H9 (cell line): ENCODE data around the gene FCRL5. TPM values are rescaled to one million over a fixed set of nuclear protein-coding genes. Genes with fewer than 3 reads are reported as not detected.

Experiments used
- DNase-seq: peaks from one replicate; pipeline ENCODE4 v3.0.0-alpha.2; 2017
- H2AFZ ChIP-seq: one replicate; pipeline ENCODE4 v1.6.1; 2013; ENCODE audit warnings: mild to moderate bottlenecking, low read length, control low read depth, moderate library complexity
- H2AK5ac ChIP-seq: 2 replicates; pipeline ENCODE4 v1.6.1; 2013; ENCODE audit warnings: low read length, control low read depth, mixed read lengths; ENCODE audit not compliant: insufficient read length
- H2BK120ac ChIP-seq: one replicate; pipeline ENCODE4 v1.6.1; 2013; ENCODE audit warnings: low read depth, mild to moderate bottlenecking, low read length, control low read depth, inconsistent platforms; ENCODE audit not compliant: poor library complexity, severe bottlenecking
- H2BK12ac ChIP-seq: 2 replicates; pipeline ENCODE4 v1.6.1; 2013; ENCODE audit warnings: low read length, control low read depth, mixed read lengths, low read depth; ENCODE audit not compliant: insufficient read length
- H2BK15ac ChIP-seq: 2 replicates; pipeline ENCODE4 v1.6.1; 2013; ENCODE audit warnings: low read depth, low read length, control low read depth
- H2BK20ac ChIP-seq: one replicate; pipeline ENCODE4 v1.6.1; 2013; ENCODE audit warnings: low read depth, mild to moderate bottlenecking, low read length, control low read depth, inconsistent platforms; ENCODE audit not compliant: poor library complexity, severe bottlenecking
- H2BK5ac ChIP-seq: 2 replicates; pipeline ENCODE4 v1.6.1; 2013; ENCODE audit warnings: low read length, control low read depth, mixed read lengths; ENCODE audit not compliant: insufficient read length
- H3K14ac ChIP-seq: 2 replicates; pipeline ENCODE4 v1.6.1; 2013; ENCODE audit warnings: low read length, control low read depth; ENCODE audit not compliant: insufficient read depth
- H3K18ac ChIP-seq: 2 replicates; pipeline ENCODE4 v1.6.1; 2013; ENCODE audit warnings: low read depth, mild to moderate bottlenecking, mixed read lengths, low read length, control low read depth; ENCODE audit not compliant: insufficient read length
- H3K23ac ChIP-seq: 2 replicates; pipeline ENCODE4 v1.6.1; 2013; ENCODE audit warnings: low read length, control low read depth, mixed read lengths, low read depth; ENCODE audit not compliant: insufficient read length
- H3K23me2 ChIP-seq: 2 replicates; pipeline ENCODE4 v1.6.1; 2013; ENCODE audit warnings: low read depth, mild to moderate bottlenecking, mixed read lengths, low read length, control low read depth; ENCODE audit not compliant: insufficient read length, poor library complexity, severe bottlenecking
- H3K27ac ChIP-seq: 2 replicates; pipeline ENCODE4 v1.5.1; 2013; ENCODE audit warnings: low read length, control low read depth, mixed read lengths, low read depth; ENCODE audit not compliant: insufficient read length
- H3K27me3 ChIP-seq: 2 replicates; pipeline ENCODE4 v1.6.1; 2013; ENCODE audit warnings: low read length, control low read depth, inconsistent platforms; ENCODE audit not compliant: insufficient read depth
- H3K4ac ChIP-seq: 2 replicates; pipeline ENCODE4 v1.6.1; 2013; ENCODE audit warnings: low read depth, mild to moderate bottlenecking, control low read depth, inconsistent platforms, low read length, moderate library complexity
- H3K4me1 ChIP-seq: 2 replicates; pipeline ENCODE4 v1.6.1; 2013; ENCODE audit warnings: low read length, control low read depth, inconsistent platforms; ENCODE audit not compliant: insufficient read depth
- H3K4me2 ChIP-seq: 2 replicates; pipeline ENCODE4 v1.6.1; 2013; ENCODE audit warnings: low read length, control low read depth, mixed read lengths; ENCODE audit not compliant: insufficient read length, insufficient read depth
- H3K56ac ChIP-seq: 2 replicates; pipeline ENCODE4 v1.6.1; 2013; ENCODE audit warnings: low read depth, mild to moderate bottlenecking, mixed read lengths, low read length, control low read depth; ENCODE audit not compliant: insufficient read length
- H3K79me1 ChIP-seq: 2 replicates; pipeline ENCODE4 v1.6.1; 2013; ENCODE audit warnings: low read depth, mild to moderate bottlenecking, moderate library complexity, low read length, control low read depth, inconsistent platforms; ENCODE audit not compliant: insufficient read depth, poor library complexity, severe bottlenecking
- H3K79me2 ChIP-seq: 2 replicates; pipeline ENCODE4 v1.6.1; 2013; ENCODE audit warnings: low read length, control low read depth, inconsistent platforms; ENCODE audit not compliant: insufficient read depth
- H3K9ac ChIP-seq: 2 replicates; pipeline ENCODE4 v1.6.1; 2013; ENCODE audit warnings: low read length, control low read depth, mixed read lengths; ENCODE audit not compliant: insufficient read length; ENCODE audit errors: extremely low read depth
- H3K9me3 ChIP-seq: one replicate; pipeline ENCODE4 v1.6.1; 2013; ENCODE audit warnings: low read depth, low read length, inconsistent platforms; ENCODE audit not compliant: control insufficient read depth
- H3T11ph ChIP-seq: one replicate; pipeline ENCODE4 v1.6.1; 2013; ENCODE audit warnings: mild to moderate bottlenecking, low read length, control low read depth, inconsistent platforms
- H4K20me1 ChIP-seq: one replicate; pipeline ENCODE4 v1.6.1; 2013; ENCODE audit not compliant: control insufficient read depth, insufficient read length, insufficient read depth
- H4K5ac ChIP-seq: 2 replicates; pipeline ENCODE4 v1.6.1; 2013; ENCODE audit warnings: low read depth, mild to moderate bottlenecking, mixed read lengths, low read length, control low read depth; ENCODE audit not compliant: insufficient read length
- H4K8ac ChIP-seq: replicated peaks from 2 replicates; pipeline ENCODE4 v1.6.1; 2013; ENCODE audit warnings: low read length, control low read depth, mixed read lengths, low read depth; ENCODE audit not compliant: insufficient read length
- H4K91ac ChIP-seq: 2 replicates; pipeline ENCODE4 v1.6.1; 2013; ENCODE audit warnings: low read depth, mild to moderate bottlenecking, moderate library complexity, mixed read lengths, low read length, control low read depth; ENCODE audit not compliant: insufficient read length
- H3K27ac Mint-ChIP-seq, 3 experiments: 2 replicates in 2 of 3; 3 replicates in 1 of 3; pipeline ENCODE4 v1.8.0; 2020 to 2021; ENCODE audit warnings: mixed read lengths in 3 of 3, mild to moderate bottlenecking in 1 of 3, moderate library complexity in 1 of 3
- H3K27me3 Mint-ChIP-seq: 2 replicates; pipeline ENCODE4 v1.8.0; 2021; ENCODE audit warnings: low read depth, mild to moderate bottlenecking, moderate library complexity, mixed read lengths
- H3K36me3 Mint-ChIP-seq, 3 experiments: 2 replicates in 2 of 3; 3 replicates in 1 of 3; pipeline ENCODE4 v1.8.0; 2020 to 2021; ENCODE audit warnings: low read depth in 3 of 3, mixed read lengths in 3 of 3; ENCODE audit not compliant: insufficient read depth in 1 of 3
- H3K4me1 Mint-ChIP-seq, 2 experiments: 2 replicates each; pipeline ENCODE4 v1.8.0; 2020; ENCODE audit warnings: mixed read lengths in 2 of 2
- H3K4me3 Mint-ChIP-seq, 2 experiments: 2 replicates in 1 of 2; 3 replicates in 1 of 2; pipeline ENCODE4 v1.8.0; 2020 to 2021; ENCODE audit warnings: mild to moderate bottlenecking in 2 of 2, mixed read lengths in 2 of 2, moderate library complexity in 1 of 2
- H3K9me3 Mint-ChIP-seq, 2 experiments: 2 replicates in 1 of 2; 3 replicates in 1 of 2; pipeline ENCODE4 v1.8.0; 2020; ENCODE audit warnings: mild to moderate bottlenecking in 2 of 2, mixed read lengths in 2 of 2, moderate library complexity in 1 of 2
- WGBS: extraction: QIAGEN DNeasy Blood & Tissue Kit; methylation state at CpG from one replicate; pipeline ENCODE4 v1.1.7; 2013; ENCODE audit warnings: missing lambda C conversion rate, low lambda C conversion rate, mixed read lengths; ENCODE audit not compliant: insufficient read length; ENCODE audit errors: extremely low coverage; 5-methylcytosine and 5-hydroxymethylcytosine counted together
- total RNA-seq: library from RNA; stranded (reverse); gene quantifications from 2 replicates; pipeline ENCODE4 v1.2.1, GENCODE V29; 2021
- TF ChIP-seq, protein P1 (sequence below): fragments of 200-600 bp; sonication (generic); conservative IDR thresholded peaks from 3 replicates; pipeline ENCODE4 v1.8.0; 2021; ENCODE audit warnings: antibody characterized with exemption, mild to moderate bottlenecking

FCRL5 gene
- total RNA-seq, 1 experiment from 2014 or later = 0.98 TPM

GRCh38 chr1:157483635-157484034, 68.7 kb downstream of the FCRL5 start:
- H3K4ac ChIP-seq = no peak overlapping the region
- H3K9me3 ChIP-seq = no peaks in the 10 kb centered on the region
- Mint-ChIP-seq H3K27ac (no peak overlapping the region), H3K4me1 (peaks cover 8 to 11% of the 10 kb centered on the region in 2 experiments), H3K4me3 (no peak overlapping the region), H3K36me3 (peaks cover 0 to 5% (median 4%) of the 10 kb centered on the region in 3 experiments; a peak in 4 of 7 replicates), H3K27me3 (no peaks in the 10 kb centered on the region), H3K9me3 (peaks cover 4 to 8% of the 10 kb centered on the region in 2 experiments)
- no peak overlapping the region for H2BK5ac ChIP-seq
- H3K79me2 ChIP-seq = no peaks in the 10 kb centered on the region
- no peak overlapping the region for H3K4me2 ChIP-seq
- H3K9ac ChIP-seq = no peak overlapping the region
- no peak overlapping the region for H2AFZ ChIP-seq
- TF ChIP-seq, protein P1, sequence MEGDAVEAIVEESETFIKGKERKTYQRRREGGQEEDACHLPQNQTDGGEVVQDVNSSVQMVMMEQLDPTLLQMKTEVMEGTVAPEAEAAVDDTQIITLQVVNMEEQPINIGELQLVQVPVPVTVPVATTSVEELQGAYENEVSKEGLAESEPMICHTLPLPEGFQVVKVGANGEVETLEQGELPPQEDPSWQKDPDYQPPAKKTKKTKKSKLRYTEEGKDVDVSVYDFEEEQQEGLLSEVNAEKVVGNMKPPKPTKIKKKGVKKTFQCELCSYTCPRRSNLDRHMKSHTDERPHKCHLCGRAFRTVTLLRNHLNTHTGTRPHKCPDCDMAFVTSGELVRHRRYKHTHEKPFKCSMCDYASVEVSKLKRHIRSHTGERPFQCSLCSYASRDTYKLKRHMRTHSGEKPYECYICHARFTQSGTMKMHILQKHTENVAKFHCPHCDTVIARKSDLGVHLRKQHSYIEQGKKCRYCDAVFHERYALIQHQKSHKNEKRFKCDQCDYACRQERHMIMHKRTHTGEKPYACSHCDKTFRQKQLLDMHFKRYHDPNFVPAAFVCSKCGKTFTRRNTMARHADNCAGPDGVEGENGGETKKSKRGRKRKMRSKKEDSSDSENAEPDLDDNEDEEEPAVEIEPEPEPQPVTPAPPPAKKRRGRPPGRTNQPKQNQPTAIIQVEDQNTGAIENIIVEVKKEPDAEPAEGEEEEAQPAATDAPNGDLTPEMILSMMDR = no peak
- H3K4me1 ChIP-seq = no peaks in the 10 kb centered on the region
- H3K23ac ChIP-seq = no peak overlapping the region
- H3T11ph ChIP-seq = no peak overlapping the region
- no peak overlapping the region for H2BK120ac ChIP-seq
- H2BK15ac ChIP-seq = no peak overlapping the region
- WGBS = no CpG with 5 or more reads among the region's 2 CpGs
- no peak overlapping the region for H4K5ac ChIP-seq
- H3K23me2 ChIP-seq = no peaks in the 10 kb centered on the region
- H4K91ac ChIP-seq = no peak overlapping the region
- no peaks in the 10 kb centered on the region for H3K79me1 ChIP-seq
- H3K18ac ChIP-seq = no peak overlapping the region
- no peak overlapping the region for H2BK20ac ChIP-seq
- no peaks in the 10 kb centered on the region for H4K20me1 ChIP-seq
- no peak overlapping the region for H3K56ac ChIP-seq
- H2BK12ac ChIP-seq = no peak overlapping the region
- no peak overlapping the region for H4K8ac ChIP-seq
- DNase-seq = no peak
- H2AK5ac ChIP-seq = no peak overlapping the region
- H3K14ac ChIP-seq = no peak overlapping the region; the same call in 1 of the 2 replicates
- no peak overlapping the region for H3K27ac ChIP-seq
- no peaks in the 10 kb centered on the region for H3K27me3 ChIP-seq
